Stimulated activated CD8-positive, alpha-beta memory T cell treated with anti-CD3 and anti-CD28 coated beads, Interleukin-7, amount 100 ng/mL, for 24 hours (primary cell): ENCODE data around the gene TXNDC11.

ENCODE experiments used
- DNase-seq: peaks from one replicate; pipeline ENCODE4 v3.0.0-alpha.2; 2020; ENCODE audit warnings: low read depth

Gene TXNDC11

DNA sequence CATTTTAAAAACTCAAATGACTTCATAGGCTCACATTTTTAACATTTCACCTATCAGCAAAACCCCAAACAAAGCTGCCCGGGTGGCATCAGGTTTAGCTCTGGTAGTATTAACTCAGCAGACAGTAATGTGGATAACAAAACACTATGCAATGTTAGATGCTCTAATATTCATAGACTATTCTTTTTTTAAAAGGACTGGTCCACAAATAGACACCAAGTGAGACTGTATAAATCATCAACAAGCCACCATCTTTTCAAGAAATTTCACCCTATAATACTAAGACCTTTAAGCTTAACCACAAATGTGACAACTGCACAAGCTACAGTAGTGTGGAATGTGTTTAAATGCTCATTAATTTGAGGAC is 54.2 kb downstream of the TXNDC11 start:
- no peak for DNase-seq

DNA sequence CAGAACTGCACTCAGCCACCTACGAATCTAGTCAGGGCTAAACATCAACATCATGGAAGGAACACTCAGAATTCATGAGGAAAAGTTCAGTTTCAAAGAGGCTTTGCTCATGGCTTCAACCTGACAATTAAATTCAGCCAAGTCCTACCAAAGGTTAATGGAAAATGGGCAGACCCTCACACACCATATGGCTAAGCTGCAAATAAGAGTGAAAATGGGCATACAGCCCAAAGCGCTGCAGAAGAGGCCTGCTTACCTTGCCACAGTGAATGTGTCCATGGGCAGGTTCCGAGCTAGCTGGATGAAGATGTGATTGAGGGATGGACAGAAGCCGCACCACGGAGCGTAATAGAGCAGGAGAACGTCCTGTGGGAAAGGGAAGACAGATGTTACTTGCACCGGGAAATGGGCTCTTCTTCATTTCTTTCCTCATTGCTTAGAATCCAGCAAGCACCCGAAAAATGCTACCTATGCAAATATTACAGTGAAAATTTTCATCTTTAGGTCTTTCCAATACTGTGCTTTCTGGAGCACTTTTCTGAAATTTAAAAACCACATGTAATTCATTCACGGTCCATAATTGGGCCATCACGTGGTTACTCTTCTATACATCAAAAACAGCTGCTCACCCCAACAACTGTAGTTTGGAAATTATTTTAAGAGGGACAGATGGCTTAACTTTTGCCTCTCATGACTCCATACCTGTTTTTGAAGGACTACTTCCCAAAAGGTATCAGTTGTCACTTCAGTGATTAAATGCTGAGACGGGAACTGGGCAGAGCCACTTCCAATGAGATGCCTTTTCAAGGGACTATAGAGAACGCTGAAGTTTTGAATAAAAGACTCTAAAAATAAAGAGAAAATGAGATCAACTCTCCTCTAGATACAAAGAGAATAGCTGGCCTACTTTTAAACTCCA is 54.8 kb downstream of the TXNDC11 start:
- DNase-seq = no peak

DNA sequence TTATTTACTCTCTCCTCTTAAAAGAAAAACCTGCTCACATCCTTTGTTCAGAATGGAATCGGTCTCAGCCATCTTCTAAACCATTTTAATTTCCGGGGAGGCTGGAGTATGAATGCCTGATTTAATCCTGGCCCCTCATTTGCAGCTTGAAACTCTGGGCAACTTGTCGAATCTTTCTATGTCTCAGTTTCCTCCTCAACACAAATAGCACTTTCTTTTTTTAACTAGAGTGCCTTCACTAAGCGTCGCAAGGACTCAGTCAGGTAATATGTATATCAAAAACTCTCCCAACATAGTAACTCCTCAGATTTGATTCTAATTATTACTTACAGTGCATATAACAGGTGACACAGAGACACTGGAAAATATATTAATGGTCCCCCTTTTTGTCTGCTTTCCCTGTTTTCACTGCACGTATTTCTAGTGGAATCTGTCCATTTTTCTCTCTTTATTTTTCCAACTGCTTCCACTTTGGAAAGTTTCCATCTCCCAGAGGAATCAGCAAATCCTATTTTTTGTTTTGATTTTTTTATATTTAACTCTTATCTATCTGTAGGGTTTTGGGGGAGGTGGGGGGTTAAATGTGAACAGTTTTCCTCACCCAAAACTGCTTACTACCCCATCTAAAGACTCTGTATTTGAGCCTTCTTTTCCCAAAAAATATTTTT is 55.8 kb downstream of the TXNDC11 start:
- no peak for DNase-seq

DNA sequence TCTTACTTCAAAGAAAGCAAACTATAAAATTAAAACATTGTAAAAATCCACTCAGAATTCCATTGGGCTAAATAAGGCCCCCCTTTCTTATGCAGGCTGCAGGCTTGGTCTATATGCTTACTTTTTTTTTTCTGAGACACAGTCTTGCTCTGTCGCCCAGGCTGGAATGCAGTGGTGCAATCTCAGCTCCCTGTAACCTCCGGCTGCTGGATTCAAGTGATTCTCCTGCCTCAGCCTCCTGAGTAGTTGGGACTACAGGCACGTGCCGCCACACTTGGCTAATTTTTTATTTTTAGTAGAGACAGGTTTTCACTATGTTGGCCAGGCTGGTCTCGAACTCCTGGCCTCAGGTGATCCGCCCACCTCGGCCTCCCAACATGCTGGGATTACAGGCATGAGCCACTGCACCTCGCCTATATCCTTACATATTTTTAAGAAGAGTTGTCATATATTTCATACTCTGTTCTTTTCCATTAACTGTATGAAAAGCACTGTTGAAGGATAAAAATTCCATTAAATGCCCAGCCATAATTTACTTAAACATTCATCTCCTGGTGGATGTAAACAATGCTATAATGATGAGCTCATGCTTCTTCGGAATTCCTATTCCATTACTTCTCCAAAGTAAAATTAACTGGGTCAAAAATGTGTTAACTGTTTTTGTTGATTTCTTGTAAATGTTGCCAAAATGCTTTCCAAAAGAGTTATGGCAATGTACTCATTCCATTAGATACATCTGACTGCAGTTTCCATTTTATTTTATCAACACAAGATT is 56.6 kb downstream of the TXNDC11 start:
- no peak for DNase-seq

DNA sequence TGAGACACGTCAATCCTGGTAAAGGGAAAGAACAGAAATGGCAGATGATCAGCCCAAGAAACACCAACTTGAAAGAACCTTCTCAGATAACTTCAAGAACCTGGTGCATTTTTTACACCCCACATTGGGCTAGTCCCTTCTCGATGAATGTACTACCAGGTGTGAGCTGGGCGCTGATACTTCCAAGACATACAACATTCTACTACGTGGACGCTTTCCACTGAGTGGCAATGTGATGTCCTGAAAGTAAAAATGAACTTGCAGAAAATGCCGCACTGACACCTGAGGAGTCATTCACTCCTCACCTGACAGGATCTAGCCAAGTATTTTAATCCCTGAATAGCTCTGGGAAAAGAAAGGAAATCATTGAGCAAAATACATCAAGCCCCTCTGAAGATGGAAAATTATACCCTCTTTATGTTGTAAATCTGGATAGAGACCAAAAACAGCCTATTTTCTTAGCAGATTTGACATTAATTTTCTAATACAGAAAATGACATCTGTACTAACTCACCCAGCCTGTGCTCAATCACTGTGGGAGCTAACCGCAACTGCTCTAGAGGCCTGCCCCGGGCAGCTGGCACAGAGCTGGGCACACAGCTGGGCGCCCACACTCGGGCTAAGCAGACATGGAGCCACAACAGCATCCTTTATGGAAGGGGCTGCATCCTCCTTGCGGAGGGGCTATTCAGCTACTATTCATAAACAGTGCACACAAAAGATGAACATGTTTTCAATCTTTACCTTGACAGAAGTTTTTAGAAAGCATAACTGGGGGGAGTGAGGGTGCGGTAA is 58.2 kb downstream of the TXNDC11 start:
- no peak for DNase-seq

DNA sequence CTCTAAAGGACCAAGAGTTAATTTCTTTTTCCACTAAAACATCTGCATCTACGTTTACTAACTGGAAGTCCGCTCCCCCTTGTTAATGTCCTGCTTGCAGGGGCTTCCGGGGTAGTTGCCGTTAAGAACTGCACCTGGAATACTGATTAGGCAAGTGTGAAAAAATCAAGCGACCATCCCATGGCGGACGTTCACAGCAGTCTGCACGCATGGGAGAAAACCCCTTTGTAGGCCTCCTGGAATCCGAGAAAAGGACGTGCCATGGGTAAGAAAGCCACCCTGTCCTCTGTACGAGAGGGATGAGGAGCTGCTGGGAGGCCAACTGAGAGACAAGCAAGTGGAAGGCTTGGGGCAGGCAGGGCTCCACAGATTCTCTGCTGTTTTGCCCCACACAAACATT is 59.5 kb downstream of the TXNDC11 start:
- no peak for DNase-seq

DNA sequence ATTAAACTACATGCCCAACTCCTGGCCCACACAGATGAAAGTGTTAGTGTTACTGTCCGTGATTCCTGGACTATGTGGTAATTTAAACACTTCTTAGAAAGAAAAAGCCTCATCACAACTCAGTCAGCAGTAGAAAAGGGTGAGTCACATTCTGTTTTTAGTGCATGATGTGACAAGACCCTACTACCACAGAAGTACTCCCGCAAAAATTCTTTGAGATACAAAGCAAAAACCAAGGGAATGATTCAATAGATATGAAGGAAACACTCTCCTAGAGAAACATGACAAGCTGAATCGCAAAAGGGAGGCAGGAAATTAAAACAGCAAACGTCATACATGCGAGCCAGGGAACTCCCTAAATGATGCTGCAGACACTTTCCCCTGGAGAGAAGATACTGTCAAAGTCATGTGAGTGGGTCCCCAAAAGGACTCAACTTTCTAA is 60.0 kb downstream of the TXNDC11 start:
- DNase-seq = no peak

DNA sequence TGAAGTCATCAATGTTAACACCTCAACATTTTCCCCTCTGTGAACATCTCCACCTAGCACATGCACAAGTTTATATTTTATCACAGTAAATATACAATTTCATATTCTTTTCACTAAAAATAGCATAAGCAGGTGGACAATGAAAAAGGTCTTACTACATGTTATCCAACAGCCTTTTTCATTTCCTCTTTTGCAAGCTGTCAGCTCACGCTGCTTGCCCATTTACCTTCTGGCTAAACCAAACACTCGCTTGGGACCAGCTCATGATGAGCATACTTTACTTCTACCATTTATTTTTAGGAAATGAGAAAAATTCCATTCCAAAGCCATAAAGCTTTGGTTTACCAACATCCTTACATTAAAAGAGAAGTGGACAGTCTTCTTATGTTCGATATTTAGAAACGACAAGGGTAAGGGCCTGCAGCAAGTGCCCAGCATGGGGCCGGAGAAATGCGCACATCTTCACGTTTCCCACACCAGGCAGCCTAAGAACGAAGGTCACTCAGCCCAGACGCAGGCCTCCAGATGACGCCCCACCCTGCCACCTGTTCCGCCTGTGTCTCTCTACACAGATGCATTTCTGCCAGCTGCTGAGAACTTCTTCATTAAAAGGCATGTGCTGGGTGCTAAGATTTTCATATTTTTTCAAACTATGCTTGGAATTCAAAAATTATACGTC is 60.5 kb downstream of the TXNDC11 start:
- no peak for DNase-seq

DNA sequence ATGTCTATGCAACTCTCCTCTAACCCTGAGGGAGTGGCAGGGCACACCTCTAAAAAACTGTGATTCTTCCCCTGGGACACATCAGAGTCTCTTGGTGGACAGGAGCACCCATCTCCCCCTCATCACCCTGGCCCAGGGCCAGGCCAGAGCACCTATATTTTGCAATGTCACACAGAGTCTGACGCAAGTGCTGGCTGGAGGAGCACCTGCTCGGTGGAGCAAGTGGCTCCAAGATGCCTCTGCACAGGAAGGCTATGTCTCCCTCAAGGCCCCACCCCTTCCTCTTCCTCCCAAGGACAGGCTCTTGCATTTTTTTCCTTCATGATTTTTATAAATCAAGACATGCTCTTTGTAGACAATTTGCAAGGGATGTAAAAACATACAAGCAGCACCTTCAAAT is 61.1 kb downstream of the TXNDC11 start:
- DNase-seq = no peak

DNA sequence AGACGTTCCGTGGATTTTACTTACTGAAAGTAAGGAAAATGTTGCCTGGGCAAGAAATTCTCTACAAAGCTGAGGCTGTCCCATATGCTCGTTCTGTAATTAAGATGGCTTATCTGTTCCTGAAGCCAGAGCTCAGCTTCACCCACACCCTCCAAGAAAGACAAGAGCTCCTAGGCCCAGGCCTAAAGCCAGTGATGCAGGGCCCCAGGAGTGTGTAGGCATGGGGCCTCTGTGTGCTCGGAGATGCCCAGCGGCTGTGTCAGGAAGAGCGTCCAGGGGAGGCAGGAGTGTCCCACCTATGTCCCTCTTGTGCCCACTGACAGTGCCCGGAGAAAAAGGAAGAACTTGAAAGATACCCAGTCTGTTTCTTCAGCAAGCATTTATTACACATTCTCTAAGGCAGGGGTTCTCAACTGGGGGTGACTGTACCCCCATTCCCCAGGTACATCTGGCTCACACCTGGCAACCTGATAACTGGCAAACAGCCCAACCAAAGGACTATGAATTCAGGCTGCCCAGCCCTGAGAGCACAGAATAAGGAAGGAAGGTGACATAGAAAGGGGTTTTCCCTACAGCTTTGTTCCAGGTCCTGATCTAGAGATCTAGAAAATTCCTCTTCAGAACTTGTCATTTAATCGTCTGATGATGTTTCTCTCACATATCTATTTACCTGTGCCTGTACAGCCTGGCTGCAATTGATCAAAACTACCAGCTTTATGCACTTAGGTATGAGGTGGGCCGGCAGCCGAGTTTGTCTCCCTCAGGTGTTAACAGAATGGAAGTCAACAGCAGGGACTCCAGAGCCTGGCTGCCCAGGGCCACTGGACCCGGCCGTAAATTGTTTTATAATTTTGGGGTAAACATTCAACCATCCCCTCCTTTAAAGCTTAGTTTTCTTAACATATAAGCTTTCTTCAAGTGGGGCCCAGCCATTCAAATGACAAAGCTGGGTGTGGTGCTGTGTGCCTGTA is 62.4 kb downstream of the TXNDC11 start:
- DNase-seq = no peak

DNA sequence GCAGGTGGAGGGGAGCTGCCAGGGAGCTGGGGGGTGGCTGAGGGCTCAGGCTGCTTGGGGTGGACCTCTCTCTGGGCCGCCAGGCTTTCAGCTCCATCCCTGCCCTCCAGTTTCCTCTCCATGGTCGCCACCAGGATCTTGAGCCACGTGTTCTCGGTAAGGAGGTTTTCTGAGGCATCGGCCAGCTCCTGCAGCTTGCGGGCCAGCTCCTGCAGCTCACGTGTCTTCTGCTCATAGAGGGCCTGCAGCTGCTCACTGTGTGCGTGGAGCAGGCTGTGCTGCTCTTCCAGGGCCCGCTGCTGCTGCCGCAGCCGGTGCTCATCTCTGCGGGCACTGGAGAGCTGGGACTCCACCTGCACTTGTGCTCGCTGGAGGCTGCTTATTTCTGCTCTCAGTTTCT is 63.4 kb downstream of the TXNDC11 start:
- DNase-seq = no peak

DNA sequence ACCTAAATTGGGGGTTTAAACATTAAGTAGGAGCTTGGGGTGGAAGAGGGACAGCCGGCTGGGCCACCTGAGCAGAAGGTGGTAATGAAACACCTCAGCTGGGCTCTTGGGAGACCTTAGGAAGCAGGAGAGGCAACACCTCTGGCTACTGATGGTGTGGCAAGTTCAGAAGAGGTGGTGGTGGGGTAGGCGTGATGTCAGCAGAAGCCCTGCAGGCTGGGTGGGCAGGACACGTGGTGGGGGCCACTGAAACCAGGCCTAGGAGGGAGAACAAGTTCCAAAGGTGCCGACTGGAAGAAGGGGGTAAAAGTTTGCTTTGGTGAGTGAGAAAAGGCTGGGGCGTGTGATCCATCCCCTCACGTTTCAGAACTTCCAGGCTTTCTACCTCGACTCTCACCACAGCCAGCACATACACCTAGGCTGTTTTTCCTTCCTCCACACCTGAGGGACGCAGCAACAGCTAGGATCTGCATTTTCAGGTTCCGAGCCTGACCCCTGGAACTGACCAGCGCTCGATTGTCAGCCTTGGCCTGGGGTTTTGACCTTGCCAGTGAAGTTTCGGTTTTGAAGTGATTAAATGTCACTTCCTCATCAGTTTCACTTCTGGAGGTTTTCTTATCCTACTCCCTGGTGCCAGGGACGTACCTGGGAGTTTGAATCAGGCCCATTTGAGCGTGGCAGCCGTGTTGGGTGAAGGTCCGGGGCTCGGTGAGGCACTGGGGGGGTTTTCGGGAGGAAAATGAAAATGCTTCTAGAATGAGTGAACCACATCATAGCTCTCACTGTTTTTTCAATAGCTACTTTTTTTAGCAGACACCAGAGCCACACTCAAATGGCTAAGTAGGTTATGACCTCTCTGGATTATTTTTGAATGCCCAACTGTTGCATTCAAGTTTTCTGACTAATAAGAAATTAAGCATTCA is 64.4 kb downstream of the TXNDC11 start:
- DNase-seq = no peak

DNA sequence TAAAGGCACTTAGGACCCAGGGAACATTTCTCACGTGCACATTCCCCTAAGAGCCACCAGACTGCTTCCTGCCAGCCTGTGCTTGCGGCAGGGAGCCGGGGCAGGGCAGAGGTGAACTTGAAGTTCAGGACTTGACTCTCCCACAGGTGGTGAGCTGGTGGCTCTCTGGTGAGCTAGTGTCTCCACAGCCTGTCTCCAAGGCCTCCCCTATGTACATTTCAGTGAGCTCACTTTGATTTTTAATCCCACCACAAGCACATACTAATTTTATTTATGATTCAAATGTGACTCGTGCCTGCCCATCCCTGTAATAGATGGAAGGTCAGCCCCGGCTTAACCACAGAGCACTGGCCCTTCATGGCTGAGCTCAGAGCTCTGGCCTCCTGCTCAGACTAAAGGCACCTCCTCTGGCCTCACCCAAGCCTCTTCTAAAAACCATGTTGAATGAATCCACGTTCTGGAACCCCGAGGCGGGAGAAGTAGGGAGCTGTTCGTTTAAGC is 65.2 kb downstream of the TXNDC11 start:
- DNase-seq = no peak

DNA sequence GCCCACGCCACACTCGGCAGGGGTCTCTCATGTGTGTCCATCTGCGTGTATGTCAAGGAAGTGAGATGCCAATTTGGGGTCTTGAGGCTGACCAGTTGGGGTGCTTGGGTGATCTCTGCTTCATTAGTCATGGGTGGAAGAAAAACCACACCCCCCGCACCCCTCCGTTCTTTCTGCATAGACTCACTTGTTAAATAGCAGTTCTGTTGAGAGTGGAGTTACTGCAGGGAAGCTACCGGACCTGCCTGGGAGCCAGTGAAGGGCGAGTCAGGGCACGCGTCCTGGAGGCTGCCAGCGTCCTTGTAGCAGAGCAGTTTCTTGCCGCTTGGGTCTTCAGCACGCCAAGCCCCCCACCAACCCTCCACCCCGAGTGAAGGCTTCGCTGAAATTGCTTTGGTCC is 65.9 kb downstream of the TXNDC11 start:
- DNase-seq = no peak

DNA sequence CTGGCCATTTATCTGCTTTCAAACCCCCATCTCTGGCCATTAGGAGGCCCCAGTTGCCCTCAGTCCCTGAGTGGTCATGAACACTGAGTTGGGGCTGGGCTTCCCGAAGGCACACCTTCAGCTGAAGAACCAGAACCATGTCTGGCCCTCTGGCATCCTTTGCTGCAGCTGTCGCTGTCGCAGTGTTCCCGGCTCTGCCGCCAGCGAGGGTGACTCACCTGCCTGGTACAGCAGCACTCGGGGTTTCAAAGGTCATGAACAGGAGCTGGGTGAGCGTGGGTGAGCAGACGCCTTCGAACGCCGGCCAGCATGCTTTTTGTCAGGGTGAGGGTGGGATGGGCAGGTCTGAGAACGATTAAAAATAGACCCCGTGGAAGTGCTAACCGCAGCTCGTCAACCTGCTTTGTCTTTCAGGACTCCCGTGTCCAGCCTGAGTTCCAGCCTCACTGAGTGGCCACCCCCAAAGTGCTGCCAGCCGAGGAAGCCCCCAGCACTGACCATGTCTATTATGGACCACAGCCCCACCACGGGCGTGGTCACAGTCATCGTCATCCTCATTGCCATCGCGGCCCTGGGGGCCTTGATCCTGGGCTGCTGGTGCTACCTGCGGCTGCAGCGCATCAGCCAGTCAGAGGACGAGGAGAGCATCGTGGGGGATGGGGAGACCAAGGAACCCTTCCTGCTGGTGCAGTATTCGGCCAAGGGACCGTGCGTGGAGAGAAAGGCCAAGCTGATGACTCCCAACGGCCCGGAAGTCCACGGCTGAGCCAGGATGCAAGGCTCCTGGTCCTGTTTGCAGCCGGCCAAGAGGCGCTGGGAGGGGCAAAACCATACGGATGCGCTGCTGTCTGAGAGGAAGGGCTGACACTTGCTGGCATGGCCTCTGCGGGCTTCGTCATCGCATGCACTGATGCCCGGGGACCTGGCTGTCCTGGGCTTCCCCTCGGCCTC is 66.8 kb downstream of the TXNDC11 start:
- DNase-seq = no peak

DNA sequence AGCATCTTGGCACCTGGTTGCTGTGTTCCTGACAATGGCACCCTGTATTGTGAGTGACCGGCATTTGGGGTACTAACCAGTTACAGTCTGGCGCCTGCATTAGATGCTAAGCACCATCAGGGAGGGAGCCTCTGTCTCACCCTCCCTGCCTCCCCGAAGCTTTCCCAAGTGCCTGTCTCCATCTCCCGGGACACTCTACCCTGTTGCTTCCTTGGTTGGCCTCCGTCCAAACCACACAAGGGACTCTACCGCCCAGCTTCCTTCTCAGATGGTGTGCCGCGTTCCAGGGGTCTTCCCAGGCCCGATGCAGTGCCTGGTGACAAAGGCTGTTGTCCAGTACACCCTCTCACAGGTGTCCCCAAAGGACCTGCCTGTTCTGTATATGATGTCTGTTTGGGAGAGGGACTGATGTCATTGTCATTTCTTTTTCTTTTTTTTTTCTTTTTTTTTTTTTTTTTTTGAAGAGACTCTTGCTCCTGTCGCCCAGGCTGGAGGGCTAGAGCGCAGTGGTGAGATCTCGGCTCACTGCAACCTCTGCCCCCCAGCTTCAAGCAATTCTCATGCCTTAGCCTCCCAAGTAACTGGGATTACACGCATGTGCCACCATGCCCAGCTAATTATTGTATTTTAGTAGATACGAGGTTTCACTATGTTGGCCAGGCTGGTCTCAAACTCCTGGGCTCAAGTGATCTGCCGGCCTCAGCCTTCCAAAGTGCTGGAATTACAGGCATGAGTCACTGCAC is 67.7 kb downstream of the TXNDC11 start:
- no peak for DNase-seq
